22Rv1 (cell line): ENCODE measurements around the gene PEX10.

ENCODE experiments used
- H3K27ac ChIP-seq: fragments of 450-650 bp; 2 replicates; pipeline ENCODE4 v1.5.1; 2017
- CTCF ChIP-seq: fragments of 450-650 bp; IDR thresholded peaks from 2 replicates; pipeline ENCODE4 v1.5.1; 2017; ENCODE audit warnings: mild to moderate bottlenecking
- ZFX ChIP-seq: fragments of 450-650 bp; IDR thresholded peaks from 2 replicates; pipeline ENCODE4 v1.6.1; 2017; ENCODE audit warnings: antibody characterized with exemption, borderline replicate concordance

The PEX10 gene

GRCh38 chr1:2378441-2378851, 33.9 kb downstream of the PEX10 start:
- no peak overlapping the region for H3K27ac ChIP-seq
- TF ChIP-seq CTCF (no peak), ZFX (no peak)

GRCh38 chr1:2377751-2378440, 34.5 kb downstream of the PEX10 start:
- no peak for TF ChIP-seq ZFX
- no peak for TF ChIP-seq CTCF
- H3K27ac ChIP-seq = no peak overlapping the region

GRCh38 chr1:2376931-2377672, 35.3 kb downstream of the PEX10 start:
- no peak for TF ChIP-seq CTCF
- no peak overlapping the region for H3K27ac ChIP-seq

- no peak for TF ChIP-seq ZFX
- TF ChIP-seq CTCF = no peak
- no peak overlapping the region for H3K27ac ChIP-seq
These were observed 36.1 kb downstream of the PEX10 start for GRCh38 chr1:2376261-2376741.

GRCh38 chr1:2375923-2376260, 36.5 kb downstream of the PEX10 start:
- no peak overlapping the region for H3K27ac ChIP-seq
- TF ChIP-seq ZFX = no peak
- no peak for TF ChIP-seq CTCF

- no peak overlapping the region for H3K27ac ChIP-seq
- TF ChIP-seq ZFX = no peak
- no peak for TF ChIP-seq CTCF
These were observed 37.0 kb downstream of the PEX10 start for GRCh38 chr1:2375246-2375922.
